Gastrocnemius medialis (tissue), 4 donors: ENCODE measurements around the gene ROR1. TPM values are rescaled to one million over a fixed set of nuclear protein-coding genes. Genes with fewer than 3 reads are reported as not detected.

ENCODE experiments used
- ATAC-seq, 2 donors: fragments of 150-250 bp; one replicate each; pipeline ENCODE4 v1.9.1; 2016
- DNase-seq, 2 donors: peaks; one replicate each; pipeline ENCODE4 v3.0.0-alpha.2; 2019
- H3K27ac ChIP-seq, 4 donors: fragments of 200-600 bp; sonication (generic); 1 replicate in 1 of 4; 2 replicates in 3 of 4; pipeline ENCODE4 v1.5.1; 2016 to 2018; ENCODE audit warnings: mild to moderate bottlenecking in 2 of 4, moderate library complexity in 1 of 4
- H3K27me3 ChIP-seq, 3 donors: fragments of 200-600 bp; sonication (generic) in 2 of 3; 1 replicate in 1 of 3; 2 replicates in 2 of 3; pipeline versions ENCODE4 v1.5.1 to v1.6.0; 2016 to 2019; ENCODE audit warnings: mild to moderate bottlenecking in 1 of 3, moderate library complexity in 1 of 3
- H3K36me3 ChIP-seq, 2 donors: fragments of 200-600 bp; sonication (generic) in 1 of 2; one replicate each; pipeline ENCODE4 v1.5.1; 2017 to 2018
- H3K4me1 ChIP-seq, 2 donors: fragments of 200-600 bp; sonication (generic) in 1 of 2; one replicate each; pipeline ENCODE4 v1.5.1; 2016 to 2017; ENCODE audit warnings: mild to moderate bottlenecking in 2 of 2
- H3K4me3 ChIP-seq, 4 donors: fragments of 200-600 bp; sonication (generic) in 3 of 4; 1 replicate in 1 of 4; 2 replicates in 3 of 4; pipeline ENCODE4 v1.5.1; 2016 to 2019; ENCODE audit warnings: mild to moderate bottlenecking in 2 of 4
- H3K9me3 ChIP-seq, 3 donors: fragments of 200-600 bp; sonication (generic) in 2 of 3; 1 replicate in 1 of 3; 2 replicates in 2 of 3; pipeline ENCODE4 v1.5.1; 2016 to 2019
- POLR2A ChIP-seq, 2 donors: fragments of 450-650 bp; IDR thresholded peaks; one replicate each; pipeline ENCODE4 v1.6.1; 2017; ENCODE audit warnings: antibody characterized with exemption in 2 of 2, mild to moderate bottlenecking in 2 of 2, moderate library complexity in 2 of 2
- in situ Hi-C, 4 donors: fragments of 200-750 bp; cut with MboI; loops; one replicate each; pipeline versions ENCODE4 v1.15.0 to v1.8.0; 2017; ENCODE audit warnings: low sequenced_read_pairs in 4 of 4
- intact Hi-C: fragments of 100-400 bp; cut with DNase I; formaldehyde crosslinking; loops from one replicate; pipeline ENCODE4 v1.15.1; 2023; ENCODE audit warnings: low total_unique reads
- total RNA-seq, 4 donors: library from RNA; depleted of rRNA; stranded (reverse); fragments of >200 nt; gene quantifications; one replicate each; pipeline versions ENCODE4 v1.1.0 to v1.2.3, GENCODE V29; 2016
- TF ChIP-seq, protein P1 (sequence below), 5 experiments: fragments of 450-650 bp in 3 of 5; fragments of 200-600 bp in 2 of 5; sonication (generic) in 2 of 5; IDR thresholded peaks in 4 of 5; conservative IDR thresholded peaks in 1 of 5; 1 replicate in 4 of 5; 2 replicates in 1 of 5; pipeline ENCODE4 v1.5.1; 2016 to 2019; ENCODE audit warnings: antibody characterized with exemption in 5 of 5, mild to moderate bottlenecking in 3 of 5, moderate library complexity in 3 of 5

The ROR1 gene
- total RNA-seq, 4 donors from 2014 or later, result 2.5 to 4.3 (median 3.6) TPM

DNA sequence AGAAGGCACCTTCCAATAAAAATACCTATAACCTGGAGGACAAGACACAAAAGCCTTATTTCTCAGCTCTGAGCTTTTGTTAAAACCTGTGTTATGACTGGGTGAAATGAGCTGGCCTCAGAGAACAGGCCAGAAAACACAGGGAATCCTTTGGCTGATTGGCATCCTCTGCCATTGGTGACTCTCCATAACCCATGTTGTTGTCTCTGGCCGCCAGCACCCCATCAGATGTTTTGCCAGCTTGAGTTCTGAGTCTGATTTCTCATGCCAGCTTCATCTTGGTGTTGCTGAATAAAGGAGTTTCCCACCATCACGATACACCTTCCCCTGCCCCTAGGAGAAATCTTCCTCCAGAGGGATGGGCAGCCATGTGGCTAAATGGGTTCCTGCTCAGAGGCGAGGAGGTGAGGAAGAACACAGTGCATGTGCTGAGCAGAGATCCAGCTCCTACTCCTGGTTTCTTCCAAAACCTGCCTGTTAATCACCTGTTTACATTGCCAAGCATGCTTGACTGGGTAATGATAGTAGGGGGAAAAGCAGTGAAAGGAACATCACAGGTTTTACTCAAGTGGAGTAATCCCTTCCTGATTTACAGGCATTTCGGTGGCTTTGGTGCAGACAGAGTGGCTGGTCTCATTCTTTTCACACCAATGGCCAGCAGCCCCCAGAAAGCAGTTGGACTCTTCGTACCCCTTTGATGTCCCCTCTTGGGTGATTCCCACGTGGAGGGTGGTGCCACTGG lies 109.8 kb downstream of the ROR1 start:
- H3K27me3 ChIP-seq, result no peaks in the 10 kb centered on the region
- TF ChIP-seq, protein P1, sequence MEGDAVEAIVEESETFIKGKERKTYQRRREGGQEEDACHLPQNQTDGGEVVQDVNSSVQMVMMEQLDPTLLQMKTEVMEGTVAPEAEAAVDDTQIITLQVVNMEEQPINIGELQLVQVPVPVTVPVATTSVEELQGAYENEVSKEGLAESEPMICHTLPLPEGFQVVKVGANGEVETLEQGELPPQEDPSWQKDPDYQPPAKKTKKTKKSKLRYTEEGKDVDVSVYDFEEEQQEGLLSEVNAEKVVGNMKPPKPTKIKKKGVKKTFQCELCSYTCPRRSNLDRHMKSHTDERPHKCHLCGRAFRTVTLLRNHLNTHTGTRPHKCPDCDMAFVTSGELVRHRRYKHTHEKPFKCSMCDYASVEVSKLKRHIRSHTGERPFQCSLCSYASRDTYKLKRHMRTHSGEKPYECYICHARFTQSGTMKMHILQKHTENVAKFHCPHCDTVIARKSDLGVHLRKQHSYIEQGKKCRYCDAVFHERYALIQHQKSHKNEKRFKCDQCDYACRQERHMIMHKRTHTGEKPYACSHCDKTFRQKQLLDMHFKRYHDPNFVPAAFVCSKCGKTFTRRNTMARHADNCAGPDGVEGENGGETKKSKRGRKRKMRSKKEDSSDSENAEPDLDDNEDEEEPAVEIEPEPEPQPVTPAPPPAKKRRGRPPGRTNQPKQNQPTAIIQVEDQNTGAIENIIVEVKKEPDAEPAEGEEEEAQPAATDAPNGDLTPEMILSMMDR (IDR thresholded peaks at IDR 0.05 in 4 of 5, conservative IDR thresholded peaks at IDR 0.05 in 1 of 5), result no peak
- TF ChIP-seq POLR2A (IDR thresholded peaks at IDR 0.05), result no peak
- H3K27ac ChIP-seq, result no peak overlapping the region
- no peaks in the 10 kb centered on the region for H3K4me1 ChIP-seq
- H3K4me3 ChIP-seq, result no peak overlapping the region
- in situ Hi-C loops (no loop called here), intact Hi-C loops (no loop called here)
- DNase-seq, result no peak
- H3K36me3 ChIP-seq, result no peaks in the 10 kb centered on the region
- ATAC-seq, result no peak
- H3K9me3 ChIP-seq, result no peaks in the 10 kb centered on the region

DNA sequence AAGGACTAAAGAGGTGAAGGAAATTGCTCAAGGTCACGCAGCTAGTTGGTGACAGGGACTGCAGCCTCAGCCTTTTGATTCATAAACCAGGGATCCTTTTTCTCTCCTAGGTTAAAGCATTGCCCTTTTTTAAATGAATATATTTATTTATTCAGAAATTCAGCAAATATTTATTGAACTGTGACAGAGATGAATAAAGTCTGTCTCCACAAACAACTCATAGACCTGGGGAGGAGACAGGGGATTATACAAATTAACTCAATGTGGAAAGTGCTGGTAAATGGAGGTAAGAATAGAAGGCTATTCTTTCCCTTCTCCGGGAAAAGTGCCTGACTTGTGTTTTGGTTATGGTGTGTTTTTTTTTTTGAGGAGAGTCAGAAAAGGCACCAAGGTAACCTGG lies 110.7 kb downstream of the ROR1 start:
- no peak for ATAC-seq
- no peaks in the 10 kb centered on the region for H3K27me3 ChIP-seq
- no peaks in the 10 kb centered on the region for H3K9me3 ChIP-seq
- no peaks in the 10 kb centered on the region for H3K4me1 ChIP-seq
- no peak overlapping the region for H3K4me3 ChIP-seq
- no peak for DNase-seq
- no peak overlapping the region for H3K27ac ChIP-seq
- TF ChIP-seq, protein P1 (IDR thresholded peaks at IDR 0.05 in 4 of 5, conservative IDR thresholded peaks at IDR 0.05 in 1 of 5), result no peak
- TF ChIP-seq POLR2A (IDR thresholded peaks at IDR 0.05), result no peak
- intact Hi-C loops, result no loop called here
- H3K36me3 ChIP-seq, result no peaks in the 10 kb centered on the region
- in situ Hi-C loops, result no loop called here

DNA sequence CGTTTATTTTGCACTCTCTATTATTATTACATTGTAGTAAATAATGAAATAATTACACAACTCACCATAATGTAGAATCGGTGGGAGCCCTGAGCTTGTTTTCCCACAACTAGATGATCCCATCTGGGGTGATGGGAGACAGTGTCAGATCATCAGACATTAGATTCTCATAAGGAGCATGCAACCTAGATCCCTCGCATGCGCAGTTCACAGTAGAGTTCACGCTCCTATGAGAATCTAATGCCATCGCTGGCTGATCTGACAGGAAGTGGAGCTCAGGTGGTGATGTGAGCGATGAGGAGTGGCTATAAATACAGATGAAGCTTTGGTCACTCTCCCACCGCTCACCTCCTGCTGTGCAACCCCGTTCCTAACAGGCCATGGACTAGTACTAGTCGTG lies 112.1 kb downstream of the ROR1 start:
- Histone ChIP-seq H3K27ac (no peak overlapping the region), H3K9me3 (no peaks in the 10 kb centered on the region), H3K27me3 (no peaks in the 10 kb centered on the region), H3K4me3 (no peak overlapping the region), H3K36me3 (no peaks in the 10 kb centered on the region), H3K4me1 (no peaks in the 10 kb centered on the region)
- ATAC-seq (no peak), DNase-seq (no peak)
- no peak for TF ChIP-seq POLR2A (IDR thresholded peaks at IDR 0.05)
- TF ChIP-seq, protein P1 (IDR thresholded peaks at IDR 0.05 in 4 of 5, conservative IDR thresholded peaks at IDR 0.05 in 1 of 5), result no peak
- intact Hi-C loops (no loop called here), in situ Hi-C loops (no loop called here)

DNA sequence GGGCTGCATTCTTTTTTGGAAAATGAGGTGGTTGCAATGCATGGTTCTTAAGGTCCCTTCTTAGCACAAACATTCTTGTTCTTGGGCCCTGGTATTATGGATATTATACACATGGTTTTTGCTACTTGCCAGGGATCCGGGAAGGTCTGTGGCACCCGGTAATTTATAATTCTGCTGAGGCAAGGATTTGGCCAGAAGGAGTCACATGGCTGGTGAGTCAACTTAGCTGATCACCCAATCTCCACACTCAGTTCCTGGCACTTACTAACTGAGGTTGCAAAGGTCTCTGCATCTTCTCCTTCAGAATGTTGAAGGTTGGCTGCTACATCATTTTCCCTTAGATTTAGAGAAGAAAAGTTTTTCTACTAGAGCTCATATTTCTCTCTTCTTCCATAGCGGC lies 112.5 kb downstream of the ROR1 start:
- no peak overlapping the region for H3K4me3 ChIP-seq
- in situ Hi-C loops, result no loop called here

More for the DNA sequence above, 112.5 kb downstream of the ROR1 start:
- Histone ChIP-seq H3K9me3 (no peaks in the 10 kb centered on the region), H3K27me3 (no peaks in the 10 kb centered on the region), H3K4me1 (no peaks in the 10 kb centered on the region), H3K36me3 (no peaks in the 10 kb centered on the region), H3K27ac (no peak overlapping the region)
- no peak for TF ChIP-seq POLR2A (IDR thresholded peaks at IDR 0.05)
- TF ChIP-seq, protein P1 (IDR thresholded peaks at IDR 0.05 in 4 of 5, conservative IDR thresholded peaks at IDR 0.05 in 1 of 5), result no peak
- no peak for ATAC-seq
- no peak for DNase-seq
- intact Hi-C loops, result no loop called here
